ENCODE measurements around the gene RBKS. TPM values are rescaled to one million over a fixed set of nuclear protein-coding genes. Genes with fewer than 3 reads are reported as not detected.

RBKS gene
- total and polyA plus RNA-seq, 2 of the 13 experiments (the other 11 are each of a cell fraction or from before 2014, with no cell fraction given): 7.7 to 8.3 TPM

- TF ChIP-seq MED8 (CRISPR knock-in tag; IDR thresholded peaks at IDR 0.05; ENCODE audit: insufficient replicate concordance): no peak
- TF ChIP-seq RBM22 (optimal IDR thresholded peaks at IDR 0.05; ENCODE audit: low read length): no peak
- no peak for TF ChIP-seq SRSF4 (IDR thresholded peaks at IDR 0.05; ENCODE audit: low read depth, low read length, poor library complexity, severe bottlenecking)
- TF ChIP-seq ZKSCAN5 (CRISPR knock-in tag; IDR thresholded peaks at IDR 0.05): no peak
- TF ChIP-seq CENPT (CRISPR knock-in tag; IDR thresholded peaks at IDR 0.05; ENCODE audit: low read depth): no peak
- no peak for TF ChIP-seq ZMYM2 (CRISPR knock-in tag; IDR thresholded peaks at IDR 0.05)
- TF ChIP-seq PAXIP1 (CRISPR knock-in tag; conservative IDR thresholded peaks at IDR 0.05): no peak
- TF ChIP-seq ZNF704 (CRISPR knock-in tag; IDR thresholded peaks at IDR 0.05; ENCODE audit: borderline replicate concordance): no peak
- TF ChIP-seq ZSCAN31 (CRISPR knock-in tag; IDR thresholded peaks at IDR 0.05; ENCODE audit: low read depth): no peak
- TF ChIP-seq AGO1 (IDR thresholded peaks at IDR 0.05; ENCODE audit: low read depth, low read length, poor library complexity, severe bottlenecking): no peak
- TF ChIP-seq HOXA9 (CRISPR knock-in tag; IDR thresholded peaks at IDR 0.05; ENCODE audit: borderline replicate concordance): no peak
- no TSS peak for BruUV-seq (replicated peaks)
- Histone ChIP-seq H3K4me1 (ENCODE audit: insufficient read depth, low read length) (no peaks in the 10 kb centered on the region), H3K27ac (ENCODE audit: extremely low read length, insufficient read depth, low read length) (no peak overlapping the region), H3K4me2 (ENCODE audit: low read depth, low read length) (no peak overlapping the region), H3K36me3 (replicated peaks in 1 of 2; ENCODE audit: control insufficient read depth in 1 of 2, insufficient read depth in 2 of 2, low read length in 2 of 2) (no peaks in the 10 kb centered on the region), H3K9ac (ENCODE audit: insufficient read depth, low read depth, low read length) (no peak overlapping the region), H3K79me2 (ENCODE audit: insufficient read depth, low read length) (no peaks in the 10 kb centered on the region), H3K4me3 (replicated peaks in 1 of 3; ENCODE audit: insufficient read depth in 1 of 3, low read depth in 2 of 3, low read length in 3 of 3) (no peak overlapping the region), H2AFZ (ENCODE audit: low read length) (no peak overlapping the region), H3K9me3 (ENCODE audit: low read length) (no peaks in the 10 kb centered on the region), H4K20me1 (ENCODE audit: insufficient read depth, low read length) (no peaks in the 10 kb centered on the region), H3K27me3 (ENCODE audit: control insufficient read depth in 1 of 2, insufficient read depth in 2 of 2, low read length in 2 of 2) (no peaks in the 10 kb centered on the region)
- POLR2A ChIA-PET: no interaction called here
- FAIRE-seq (no peak), ATAC-seq (no peak), DNase-seq (ENCODE audit: low spot score) (no peak)
- CTCF ChIA-PET (ENCODE audit: low intra/inter-chr PET ratio, low total read pairs): no interaction called here
- in situ Hi-C loops (cut with HindIII; ENCODE audit: extremely low pct_ligation_motif_present, low pct_unique_long_range_greater_than_20kb) (no loop called here), intact Hi-C loops (cut with micrococcal nuclease; ENCODE audit: unreplicated experiment) (no loop called here)
- 96% methylated on average over 5 of the region's 5 CpGs for WGBS (ENCODE audit: low lambda C conversion rate)
These were observed 47.3 kb downstream of the RBKS start for GRCh38 chr2:27842894-27843293.

Data from HepG2 (cell line).